GM23338 (cell line): Measurements from ENCODE around the gene XYLB. TPM values are rescaled to one million over a fixed set of nuclear protein-coding genes. Genes with fewer than 3 reads are reported as not detected.

Experiments used
- ATAC-seq: fragments of 200-7000 bp; cut with Tn5 transposase; 3 replicates; pipeline ENCODE4 v1.9.1; 2020
- DNase-seq: peaks from one replicate; pipeline ENCODE4 v3.0.0-alpha.2; 2015; ENCODE audit warnings: low spot score
- H2AFZ ChIP-seq: fragments of 200-600 bp; sonication (generic); 2 replicates; pipeline ENCODE4 v1.8.0; 2016; ENCODE audit warnings: antibody characterized with exemption, mild to moderate bottlenecking, moderate library complexity
- H3F3A ChIP-seq: fragments of 200-600 bp; sonication (generic); replicated peaks from 2 replicates; pipeline ENCODE4 v1.8.0; 2017; ENCODE audit warnings: antibody characterized with exemption, mixed run types, low read depth
- H3K27ac ChIP-seq: fragments of 200-600 bp; sonication (generic); 2 replicates; pipeline ENCODE4 v1.6.1; 2016; ENCODE audit warnings: low read depth
- H3K27me3 ChIP-seq: fragments of 200-600 bp; sonication (generic); 2 replicates; pipeline ENCODE4 v1.8.0; 2016; ENCODE audit warnings: mild to moderate bottlenecking, mixed run types, moderate library complexity; ENCODE audit not compliant: insufficient read depth
- H3K36me3 ChIP-seq: fragments of 200-600 bp; sonication (generic); 2 replicates; pipeline ENCODE4 v1.8.0; 2016; ENCODE audit warnings: mild to moderate bottlenecking; ENCODE audit not compliant: insufficient read depth
- H3K4me1 ChIP-seq: fragments of 200-600 bp; sonication (generic); 2 replicates; pipeline ENCODE4 v1.8.0; 2016; ENCODE audit warnings: mild to moderate bottlenecking, moderate library complexity; ENCODE audit not compliant: insufficient read depth
- H3K4me2 ChIP-seq: fragments of 200-600 bp; sonication (generic); 2 replicates; pipeline ENCODE4 v1.7.1; 2017; ENCODE audit warnings: mixed run types
- H3K4me3 ChIP-seq: fragments of 200-600 bp; sonication (generic); 2 replicates; pipeline ENCODE4 v1.6.1; 2016; ENCODE audit warnings: mixed run types
- H3K79me2 ChIP-seq: fragments of 200-600 bp; sonication (generic); replicated peaks from 2 replicates; pipeline ENCODE4 v1.8.0; 2017; ENCODE audit warnings: mild to moderate bottlenecking; ENCODE audit not compliant: insufficient read depth
- H3K9me2 ChIP-seq: fragments of 200-600 bp; sonication (generic); 2 replicates; pipeline ENCODE4 v1.8.0; 2017; ENCODE audit not compliant: insufficient read depth
- H4K20me1 ChIP-seq: fragments of 200-600 bp; sonication (generic); replicated peaks from 2 replicates; pipeline ENCODE4 v1.8.0; 2017; ENCODE audit warnings: mild to moderate bottlenecking; ENCODE audit not compliant: insufficient read depth
- H3K27ac Mint-ChIP-seq: 2 replicates; pipeline ENCODE4 v1.8.0; 2020; ENCODE audit warnings: inconsistent platforms, mild to moderate bottlenecking, moderate library complexity, mixed read lengths
- H3K27me3 Mint-ChIP-seq: 3 replicates; pipeline ENCODE4 v1.8.0; 2022; ENCODE audit warnings: low read depth, mild to moderate bottlenecking, moderate library complexity, mixed read lengths, inconsistent platforms; ENCODE audit not compliant: insufficient read depth, poor library complexity
- H3K36me3 Mint-ChIP-seq: 3 replicates; pipeline ENCODE4 v1.8.0; 2021; ENCODE audit warnings: low read depth, mild to moderate bottlenecking, inconsistent platforms, moderate library complexity, mixed read lengths
- H3K4me1 Mint-ChIP-seq: 3 replicates; pipeline ENCODE4 v1.8.0; 2020; ENCODE audit warnings: mild to moderate bottlenecking, inconsistent platforms, mixed read lengths
- H3K4me3 Mint-ChIP-seq: 3 replicates; pipeline ENCODE4 v1.8.0; 2021; ENCODE audit warnings: moderate library complexity, mild to moderate bottlenecking, inconsistent platforms, mixed read lengths
- H3K9me3 Mint-ChIP-seq: 3 replicates; pipeline ENCODE4 v1.8.0; 2020; ENCODE audit warnings: moderate library complexity, mild to moderate bottlenecking, inconsistent platforms, mixed read lengths
- CREB1 ChIP-seq: fragments of 250-450 bp; sonication (Bioruptor Pico); IDR thresholded peaks from 2 replicates; pipeline ENCODE4 v1.5.0; 2020; ENCODE audit warnings: low read depth, mild to moderate bottlenecking, moderate library complexity
- CTCF ChIP-seq, 2 experiments: fragments of 200-600 bp in 1 of 2; sonication (generic) in 1 of 2; conservative IDR thresholded peaks; 2 replicates each; pipeline versions ENCODE4 v1.5.1 to v1.6.1; 2016 to 2017; ENCODE audit warnings: antibody characterized with exemption in 2 of 2, low read depth in 2 of 2, mild to moderate bottlenecking in 2 of 2, moderate library complexity in 1 of 2
- ETS1 ChIP-seq: IDR thresholded peaks from 2 replicates; pipeline ENCODE4 v1.6.1; 2016; ENCODE audit warnings: antibody characterized with exemption
- EZH2 ChIP-seq: fragments of 200-600 bp; sonication (generic); IDR thresholded peaks from one replicate; pipeline ENCODE4 v1.8.0; 2017; ENCODE audit warnings: antibody characterized with exemption, mild to moderate bottlenecking, low read depth; ENCODE audit not compliant: unreplicated experiment
- JUNB ChIP-seq: IDR thresholded peaks from one replicate; pipeline ENCODE4 v1.6.1; 2016; ENCODE audit warnings: antibody characterized with exemption; ENCODE audit not compliant: unreplicated experiment
- NANOG ChIP-seq: IDR thresholded peaks from 2 replicates; pipeline ENCODE4 v1.6.1; 2016; ENCODE audit warnings: antibody characterized with exemption, borderline replicate concordance
- POLR2AphosphoS5 ChIP-seq: IDR thresholded peaks from 2 replicates; pipeline ENCODE4 v1.6.1; 2016; ENCODE audit warnings: antibody characterized with exemption, low read depth
- STAT1 ChIP-seq: IDR thresholded peaks from one replicate; pipeline ENCODE4 v1.6.1; 2016; ENCODE audit warnings: antibody characterized with exemption; ENCODE audit not compliant: unreplicated experiment
- ZNF331 ChIP-seq: fragments of 250-450 bp; sonication (Bioruptor Pico); IDR thresholded peaks from 2 replicates; pipeline ENCODE4 v1.5.0; 2020; ENCODE audit warnings: low read depth, mild to moderate bottlenecking, moderate library complexity
- ZNF462 ChIP-seq: fragments of 250-450 bp; sonication (Bioruptor Pico); IDR thresholded peaks from 2 replicates; pipeline ENCODE4 v1.5.0; 2020; ENCODE audit warnings: mild to moderate bottlenecking, moderate library complexity
- polyA plus RNA-seq: library from polyadenylated mRNA; unstranded; fragments of >200 nt; fragmentation: Nextera tagmentation; extraction: Ambion mirVana; gene quantifications from 2 replicates; pipeline ENCODE4 v1.2.1, GENCODE V29; 2016
- total RNA-seq: library from RNA; depleted of rRNA; stranded (reverse); fragments of >200 nt; shearing (Covaris generic); gene quantifications from 2 replicates; pipeline ENCODE4 v1.2.3, GENCODE V29; 2014

Gene XYLB
- total and polyA plus RNA-seq, 2 experiments from 2014 or later = 1.6 to 3.3 TPM

- TF ChIP-seq CREB1 (CRISPR knock-in tag) (no peak), CTCF (conservative IDR thresholded peaks at IDR 0.05; ENCODE audit: low read depth in 2 of 2) (no peak), ETS1 (no peak), ZNF331 (CRISPR knock-in tag) (no peak), STAT1 (no peak), POLR2AphosphoS5 (no peak), EZH2 (no peak)
Measured at GRCh38 chr3:38392604-38393163, 46.1 kb downstream of the XYLB start (continued).

GRCh38 chr3:38396239-38396638 is 49.7 kb downstream of the XYLB start:
- Mint-ChIP-seq H3K36me3 (peaks cover 27% of the 10 kb centered on the region), H3K27me3 (peaks cover 4% of the 10 kb centered on the region), H3K27ac (no peak overlapping the region), H3K4me3 (no peak overlapping the region), H3K4me1 (no peaks in the 10 kb centered on the region), H3K9me3 (no peaks in the 10 kb centered on the region)
- Histone ChIP-seq H3K9me2 (no peaks in the 10 kb centered on the region), H3K36me3 (no peaks in the 10 kb centered on the region), H3K4me2 (no peak overlapping the region), H3K79me2 (no peaks in the 10 kb centered on the region), H3K27me3 (no peaks in the 10 kb centered on the region), H4K20me1 (no peaks in the 10 kb centered on the region), H2AFZ (no peak overlapping the region), H3K4me3 (no peak overlapping the region), H3K4me1 (no peaks in the 10 kb centered on the region), H3F3A (no peaks in the 10 kb centered on the region), H3K27ac (no peak overlapping the region)
- TF ChIP-seq STAT1 (no peak), JUNB (no peak), ZNF462 (CRISPR knock-in tag) (no peak), NANOG (no peak)
- ATAC-seq = no peak
- DNase-seq = no peak
